Suprapubic skin (tissue), 4 donors: ENCODE data around the gene CPNE4.

Experiments
- CTCF ChIP-seq, 2 donors: fragments of 200-600 bp in 1 of 2; fragments of 450-650 bp in 1 of 2; sonication (generic) in 1 of 2; IDR thresholded peaks; one replicate each; pipeline ENCODE4 v1.5.1; 2016 to 2019; ENCODE audit warnings: antibody characterized with exemption in 2 of 2, mild to moderate bottlenecking in 1 of 2, moderate library complexity in 1 of 2
- POLR2A ChIP-seq, 2 donors: fragments of 450-650 bp; IDR thresholded peaks; one replicate each; pipeline ENCODE4 v1.6.1; 2017; ENCODE audit warnings: antibody characterized with exemption in 2 of 2, mild to moderate bottlenecking in 2 of 2, moderate library complexity in 2 of 2
- POLR2AphosphoS5 ChIP-seq, 3 donors: sonication (generic); formaldehyde crosslinking; IDR thresholded peaks; one replicate each; pipeline ENCODE4 v1.6.1; 2017; ENCODE audit warnings: antibody characterized with exemption in 3 of 3

DNA sequence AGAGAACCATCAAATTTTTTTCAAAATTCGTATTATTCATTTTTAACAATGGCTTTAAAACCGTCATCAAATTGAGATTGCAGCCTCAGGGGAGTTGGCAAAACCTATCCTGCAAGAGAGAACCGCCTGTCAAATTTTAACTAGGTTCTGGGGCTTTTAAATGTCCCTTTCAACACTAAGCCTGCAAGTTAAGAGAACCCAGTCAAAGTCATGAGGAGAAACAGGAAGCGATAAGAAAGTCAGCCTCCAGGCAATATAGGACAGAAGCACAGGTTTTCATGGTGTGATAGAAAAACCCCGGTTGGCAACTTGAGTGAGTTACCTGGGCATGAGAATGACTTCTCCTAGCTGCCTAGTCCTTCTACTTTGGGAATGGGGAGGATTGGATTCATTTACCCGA is 59.8 kb downstream of the CPNE4 start:
- TF ChIP-seq POLR2A (IDR thresholded peaks at IDR 0.05) (no peak), CTCF (IDR thresholded peaks at IDR 0.05) (no peak), POLR2AphosphoS5 (IDR thresholded peaks at IDR 0.05) (no peak)
